ENCODE data around the gene CATSPER4. TPM values are rescaled to one million over a fixed set of nuclear protein-coding genes. Genes with fewer than 3 reads are reported as not detected.

The CATSPER4 gene
- total RNA-seq, 1 experiment from 2014 or later = 0.35 TPM

- Mint-ChIP-seq H3K36me3 (peaks cover 3% of the 10 kb centered on the region; the same call in 1 of the 2 replicates), H3K4me1 (peaks cover 17% of the 10 kb centered on the region), H3K27ac (no peak overlapping the region), H3K4me3 (no peak overlapping the region), H3K27me3 (ENCODE audit: low read depth) (no peaks in the 10 kb centered on the region; the same call in 1 of the 2 replicates), H3K9me3 (no peaks in the 10 kb centered on the region)
- no peak for DNase-seq (ENCODE audit: low spot score)
- no peak for ATAC-seq
- ChIA-PET CTCF (interaction anchor here (0.5 to 5.9 kb wide), 54 partner anchors 9 to 636 kb away, joined by 3 to 165 read pairs (median 5); partner anchors contain the start of genes C1orf232, CD52, CEP85 and CNKSR1), POLR2A (interaction anchor here (0.6 to 1.9 kb wide), 6 partner anchors 11 to 89 kb away, joined by 3 to 9 read pairs (median 4); partner anchors contain the start of genes CEP85 and ZNF593)
- TF ChIP-seq GRHL2 (CRISPR knock-in tag; IDR thresholded peaks at IDR 0.05; ENCODE audit: insufficient replicate concordance, severe bottlenecking) = no peak
- TF ChIP-seq ZNF671 (CRISPR knock-in tag; IDR thresholded peaks at IDR 0.05) = no peak
- no peak for TF ChIP-seq HMGXB4 (CRISPR knock-in tag; IDR thresholded peaks at IDR 0.05)
- TF ChIP-seq NFE2L1 (CRISPR knock-in tag; IDR thresholded peaks at IDR 0.05) = no peak
- no peak for TF ChIP-seq TEAD1 (CRISPR knock-in tag; IDR thresholded peaks at IDR 0.05)
- no peak; the same call in 1 of the 2 replicates for TF ChIP-seq CTCF (IDR thresholded peaks at IDR 0.05)
- no peak for TF ChIP-seq SP1 (CRISPR knock-in tag; conservative IDR thresholded peaks at IDR 0.05)
- no peak for TF ChIP-seq NR2C2 (CRISPR knock-in tag; IDR thresholded peaks at IDR 0.05)
- TF ChIP-seq RORB (CRISPR knock-in tag; IDR thresholded peaks at IDR 0.05) = no peak
- TF ChIP-seq SMAD3 (CRISPR knock-in tag; IDR thresholded peaks at IDR 0.05; ENCODE audit: borderline replicate concordance) = no peak
- TF ChIP-seq ZNF263 (CRISPR knock-in tag; IDR thresholded peaks at IDR 0.05; ENCODE audit: low read depth) = no peak
- no peak for TF ChIP-seq ATF6 (CRISPR knock-in tag; IDR thresholded peaks at IDR 0.05)
- TF ChIP-seq ATF1 (CRISPR knock-in tag; IDR thresholded peaks at IDR 0.05) = no peak
- no peak for TF ChIP-seq FOXJ3 (CRISPR knock-in tag; IDR thresholded peaks at IDR 0.05; ENCODE audit: borderline replicate concordance)
- no peak for TF ChIP-seq ZMAT4 (CRISPR knock-in tag; IDR thresholded peaks at IDR 0.05)
- no peak for TF ChIP-seq ARID4B (CRISPR knock-in tag; IDR thresholded peaks at IDR 0.05; ENCODE audit: borderline replicate concordance)
- TF ChIP-seq ESRRA (CRISPR knock-in tag; IDR thresholded peaks at IDR 0.05; ENCODE audit: borderline replicate concordance) = no peak
- no peak for TF ChIP-seq SMAD4 (CRISPR knock-in tag; IDR thresholded peaks at IDR 0.05)
- no peak for TF ChIP-seq E2F5 (CRISPR knock-in tag; IDR thresholded peaks at IDR 0.05)
- TF ChIP-seq ZNF317 (CRISPR knock-in tag; IDR thresholded peaks at IDR 0.05; ENCODE audit: borderline replicate concordance, low read depth) = no peak
Measured at GRCh38 chr1:26189751-26190275, 589 bp upstream of the CATSPER4 start.
